GM21529 (cell line): ENCODE results near the gene CDK12.
"Not testable (repeated sequence)": the region's sequence is repeated elsewhere in the genome, so short reads cannot be mapped to it uniquely, and the experiment has no call there.

Experiments used
- ATAC-seq: cut with Tn5 transposase; IDR thresholded peaks from one replicate; pipeline ENCODE4 v1.9.1; 2021; ENCODE audit not compliant: unreplicated experiment

CDK12 gene

GRCh38 chr17:39496921-39497320 lies 35.6 kb downstream of the CDK12 start:
- not testable (repeated sequence) for ATAC-seq

- no peak for ATAC-seq
Measured at GRCh38 chr17:39507511-39507910, 46.2 kb downstream of the CDK12 start.

- no peak for ATAC-seq
Measured at GRCh38 chr17:39508987-39509386, 47.7 kb downstream of the CDK12 start.

GRCh38 chr17:39513309-39513708 lies 52.0 kb downstream of the CDK12 start:
- ATAC-seq = no peak

- ATAC-seq = no peak
Measured at GRCh38 chr17:39513915-39514314, 52.6 kb downstream of the CDK12 start.

- no peak for ATAC-seq
Measured at GRCh38 chr17:39517224-39517623, 55.9 kb downstream of the CDK12 start.

- no peak for ATAC-seq
Measured at GRCh38 chr17:39525801-39526506, 64.7 kb downstream of the CDK12 start.

- no peak for ATAC-seq
Measured at GRCh38 chr17:39527220-39527813, 66.0 kb downstream of the CDK12 start.

GRCh38 chr17:39529455-39529854 lies 68.2 kb downstream of the CDK12 start:
- ATAC-seq = no peak

GRCh38 chr17:39530513-39530912 lies 69.2 kb downstream of the CDK12 start:
- ATAC-seq = no peak

- no peak for ATAC-seq
Measured at GRCh38 chr17:39531252-39531651, 70.0 kb downstream of the CDK12 start.

GRCh38 chr17:39533891-39534290 lies 72.6 kb downstream of the CDK12 start:
- ATAC-seq = no peak

GRCh38 chr17:39534768-39535405 lies 73.6 kb downstream of the CDK12 start:
- ATAC-seq = no peak

GRCh38 chr17:39536468-39536867 lies 75.2 kb downstream of the CDK12 start:
- no peak for ATAC-seq

- not testable (repeated sequence) for ATAC-seq
Measured at GRCh38 chr17:39537364-39537763, 76.1 kb downstream of the CDK12 start.

- ATAC-seq = no peak
Measured at GRCh38 chr17:39538866-39539265, 77.6 kb downstream of the CDK12 start.

GRCh38 chr17:39540611-39541010 lies 79.3 kb downstream of the CDK12 start:
- ATAC-seq = no peak

- ATAC-seq = no peak
Measured at GRCh38 chr17:39541652-39542051, 80.4 kb downstream of the CDK12 start.

GRCh38 chr17:39543176-39543575 lies 81.9 kb downstream of the CDK12 start:
- ATAC-seq = no peak

- ATAC-seq = no peak
Measured at GRCh38 chr17:39543664-39544063, 82.4 kb downstream of the CDK12 start.

GRCh38 chr17:39544361-39544760 lies 83.1 kb downstream of the CDK12 start:
- ATAC-seq = not testable (repeated sequence)
